SIG-M5 (cell line): ENCODE results near the gene ELMO1.

Source experiments
- DNase-seq: peaks from one replicate; lab custom pipeline; 2025; lab: John Stamatoyannopoulos, UW

ELMO1 gene

GRCh38 chr7:37097276-37097675 is 351.4 kb downstream of the ELMO1 start:
- no peak for DNase-seq

DNA sequence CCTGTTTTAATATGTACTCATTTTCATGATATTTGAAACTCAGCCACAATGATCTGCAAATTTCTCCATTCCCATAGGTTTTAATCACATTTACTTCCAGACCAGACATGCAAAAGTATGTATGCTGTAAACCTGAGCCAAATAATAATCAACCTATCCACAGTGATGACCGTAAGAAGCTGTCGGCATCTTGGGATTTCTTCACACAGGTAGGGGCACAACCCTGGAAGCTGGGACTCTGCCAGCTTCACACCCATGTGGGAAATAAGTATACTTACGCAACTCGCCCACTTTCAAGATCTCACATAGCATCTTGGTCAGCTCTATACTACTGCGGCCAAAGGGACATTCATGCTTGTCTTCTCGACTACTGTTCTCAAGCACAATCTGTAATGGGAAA is 352.3 kb downstream of the ELMO1 start:
- no peak for DNase-seq

DNA sequence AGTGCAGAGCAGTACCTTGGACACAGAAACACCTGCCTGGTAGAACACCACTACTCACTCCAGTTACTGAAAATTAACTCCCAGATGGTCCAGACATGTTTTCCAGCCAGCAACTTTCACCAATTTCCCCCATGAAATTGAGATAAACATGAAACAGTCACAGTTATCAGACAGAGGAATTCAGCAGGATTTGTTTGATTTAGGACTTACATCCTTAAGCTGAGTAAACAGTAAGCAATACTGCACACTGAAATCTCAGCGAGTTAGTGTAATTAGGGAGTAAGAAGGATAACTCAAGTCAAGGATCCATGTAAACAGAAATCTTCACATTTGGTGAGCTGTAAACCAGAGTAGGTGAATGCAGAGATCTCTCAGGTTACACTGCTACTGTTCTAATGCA is 353.5 kb downstream of the ELMO1 start:
- DNase-seq, result no peak

- no peak for DNase-seq
Measured at GRCh38 chr7:37093257-37093656, 355.4 kb downstream of the ELMO1 start.

DNA sequence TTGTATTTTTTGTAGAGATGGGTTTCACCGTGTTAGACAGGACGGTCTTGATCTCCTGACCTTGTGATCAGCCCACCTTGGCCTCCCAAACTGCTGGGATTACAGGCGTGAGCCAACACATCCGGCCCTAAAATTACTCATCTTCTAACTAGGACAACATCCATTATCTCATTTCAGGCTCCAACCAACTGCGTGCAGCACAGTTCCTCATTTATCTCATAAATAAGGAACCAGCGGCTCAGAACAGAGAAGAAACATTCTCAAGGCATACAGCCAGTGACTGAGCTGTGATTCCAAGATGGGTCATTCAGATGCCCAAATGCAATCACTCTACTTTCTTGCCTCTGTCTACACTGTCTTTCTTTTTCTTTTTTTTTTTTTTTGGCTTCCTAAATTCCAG is 356.1 kb downstream of the ELMO1 start:
- peak; percentile 53 for DNase-seq

GRCh38 chr7:37089972-37090371 is 358.7 kb downstream of the ELMO1 start:
- DNase-seq, result no peak

- no peak for DNase-seq
Measured at GRCh38 chr7:37085600-37085999, 363.1 kb downstream of the ELMO1 start.

DNA sequence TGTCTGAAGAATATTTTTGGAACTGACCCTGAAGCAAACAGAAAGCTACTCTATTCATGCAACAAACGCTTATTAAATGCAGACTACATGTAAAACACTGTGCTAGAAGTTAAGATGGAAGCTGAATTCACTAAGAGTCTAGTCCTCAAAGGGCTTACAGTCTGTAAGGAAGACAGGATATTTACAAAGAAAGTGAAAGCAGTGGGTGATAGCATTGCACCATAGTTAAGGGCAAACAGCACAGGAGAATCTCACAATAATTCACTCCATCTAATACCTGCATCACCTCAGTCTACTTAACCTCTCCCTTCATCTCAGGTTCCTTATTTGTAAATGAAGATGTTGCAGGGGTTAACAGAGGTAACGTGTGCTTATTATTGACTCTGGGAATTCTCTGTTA is 364.4 kb downstream of the ELMO1 start:
- no peak for DNase-seq

GRCh38 chr7:37083311-37084096 is 365.2 kb downstream of the ELMO1 start:
- DNase-seq, result no peak

DNA sequence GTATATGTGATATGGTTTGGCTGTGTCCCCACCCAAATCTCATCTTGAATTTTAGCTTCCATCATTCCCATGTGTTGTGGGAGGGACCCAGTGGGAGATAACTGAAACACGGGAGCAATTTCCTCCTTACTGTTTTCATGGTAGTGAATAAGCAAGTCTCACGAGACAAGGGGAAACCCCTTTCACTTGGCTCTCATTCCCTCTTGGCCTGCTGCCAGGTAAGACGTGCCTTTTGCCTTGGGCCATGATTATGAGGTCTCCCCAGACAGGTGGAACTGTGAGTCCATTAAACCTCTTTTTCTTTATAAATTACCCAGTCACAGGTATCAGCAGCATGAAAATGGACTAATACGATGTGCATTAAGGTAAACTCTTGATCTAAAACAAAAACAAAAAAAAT is 367.2 kb downstream of the ELMO1 start:
- DNase-seq, result no peak

GRCh38 chr7:37079420-37079819 is 369.2 kb downstream of the ELMO1 start:
- no peak for DNase-seq

DNA sequence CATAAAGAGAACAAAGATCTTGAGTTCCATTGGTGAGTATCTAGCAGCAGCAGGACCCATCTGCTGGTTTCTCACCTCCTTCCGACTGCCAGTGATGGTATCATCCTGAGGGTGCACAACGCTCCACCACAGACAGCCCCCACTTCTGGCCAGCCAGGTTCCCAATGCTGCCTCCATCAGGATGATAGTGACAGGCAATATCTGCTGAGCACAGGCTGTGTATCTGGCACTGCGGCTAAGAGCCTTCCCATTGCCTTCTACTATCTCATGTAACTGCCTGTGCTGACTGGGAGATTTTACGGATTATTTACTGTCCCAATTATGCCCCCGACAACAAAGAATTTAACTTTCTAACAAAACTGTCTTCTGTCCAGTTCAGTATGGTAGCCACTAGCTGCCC is 372.0 kb downstream of the ELMO1 start:
- no peak for DNase-seq

DNA sequence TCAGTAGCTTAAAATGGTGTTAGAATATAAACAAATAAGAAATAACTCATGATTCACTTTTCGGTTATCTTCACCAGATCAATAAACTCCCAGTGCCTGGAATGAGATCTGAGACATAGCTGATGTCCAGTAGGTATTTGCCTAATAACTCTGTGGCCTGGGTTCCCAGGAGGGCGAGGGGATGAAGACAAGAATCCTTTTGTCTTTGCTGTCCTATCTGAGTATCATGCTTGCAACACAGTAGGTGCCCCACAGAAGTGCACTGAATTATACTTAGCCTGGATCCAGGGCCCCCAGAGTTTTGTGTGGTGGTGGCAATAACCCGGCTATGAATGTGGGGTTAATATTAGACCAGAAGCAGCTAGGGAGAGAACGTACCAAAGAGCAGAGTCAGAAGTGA is 374.3 kb downstream of the ELMO1 start:
- no peak for DNase-seq

- no peak for DNase-seq
Measured at GRCh38 chr7:37071124-37071523, 377.5 kb downstream of the ELMO1 start.

DNA sequence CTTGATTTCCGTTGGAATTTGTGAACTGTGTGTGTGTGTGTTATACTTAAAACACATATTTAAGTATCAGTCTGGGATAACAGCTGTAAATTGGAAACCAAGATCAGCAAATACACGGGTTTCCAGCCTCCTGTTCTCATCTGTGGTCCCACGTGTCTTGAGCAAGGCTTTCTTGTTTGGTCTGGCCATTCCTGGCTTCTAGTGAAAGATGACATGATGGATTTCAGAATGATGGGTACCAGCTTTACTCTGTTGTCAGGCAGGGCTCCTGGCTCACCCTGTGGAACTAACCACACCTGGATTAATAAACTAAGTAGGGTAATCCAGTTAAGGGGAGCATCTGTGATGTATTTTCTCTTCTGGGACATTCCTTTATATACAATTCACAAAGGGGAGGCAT is 378.2 kb downstream of the ELMO1 start:
- no peak for DNase-seq

DNA sequence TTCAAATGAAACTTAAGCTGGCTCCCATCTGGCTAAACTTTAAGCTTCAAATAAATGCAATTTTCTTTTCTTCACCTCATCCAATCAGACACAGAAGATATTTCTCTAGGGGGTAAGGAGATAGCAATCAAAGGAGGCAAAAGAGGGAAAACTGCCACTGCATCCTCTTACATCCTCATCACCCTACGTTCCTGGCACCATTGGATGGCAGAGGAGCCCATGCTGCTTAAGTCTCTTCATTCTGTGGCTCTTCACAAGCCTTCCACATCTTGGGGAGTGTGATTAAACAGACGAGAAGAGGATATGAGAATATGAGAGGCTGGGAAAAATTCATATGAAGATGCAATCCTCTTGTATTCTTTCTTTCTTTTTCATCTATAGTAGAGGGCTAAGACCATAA is 378.6 kb downstream of the ELMO1 start:
- DNase-seq, result no peak

- DNase-seq, result no peak
Measured at GRCh38 chr7:37069336-37069735, 379.3 kb downstream of the ELMO1 start.

DNA sequence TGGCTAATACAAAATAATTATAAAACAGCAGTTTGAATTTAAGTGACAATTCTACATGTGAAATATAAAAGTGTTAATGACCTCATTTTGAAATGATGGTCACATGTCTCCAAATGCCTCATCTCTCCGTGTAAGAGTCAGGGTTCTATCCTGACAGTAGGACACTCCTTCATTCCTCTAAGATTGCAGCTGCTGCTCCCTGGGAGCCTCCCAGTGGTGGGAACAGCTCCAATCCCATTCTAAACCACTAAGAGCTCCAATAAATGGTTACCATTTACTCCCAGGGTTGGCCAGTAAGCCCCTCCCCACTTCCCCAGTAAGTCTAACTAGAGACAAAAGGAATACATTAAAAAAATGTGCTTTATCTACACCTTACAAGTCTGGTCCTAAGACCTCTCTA is 379.8 kb downstream of the ELMO1 start:
- no peak for DNase-seq

DNA sequence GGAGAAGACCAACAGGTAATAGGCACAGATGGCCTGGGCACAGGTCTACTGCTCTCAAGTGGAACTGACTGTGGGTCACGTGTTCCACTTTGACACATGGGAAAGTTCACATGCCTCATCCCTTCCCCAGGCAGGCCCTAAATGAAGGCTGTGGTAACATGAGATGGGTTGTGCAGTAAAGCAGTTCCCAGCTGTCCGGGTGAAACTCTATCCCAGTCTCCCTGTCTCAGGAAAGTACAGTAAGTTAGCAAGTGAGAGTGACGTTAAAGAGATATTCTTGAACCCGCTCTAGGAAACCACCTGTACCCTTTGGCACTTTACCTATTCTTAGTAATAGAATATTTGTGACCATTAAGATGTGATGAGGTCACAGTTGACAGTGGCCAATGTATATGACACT is 380.6 kb downstream of the ELMO1 start:
- no peak for DNase-seq

DNA sequence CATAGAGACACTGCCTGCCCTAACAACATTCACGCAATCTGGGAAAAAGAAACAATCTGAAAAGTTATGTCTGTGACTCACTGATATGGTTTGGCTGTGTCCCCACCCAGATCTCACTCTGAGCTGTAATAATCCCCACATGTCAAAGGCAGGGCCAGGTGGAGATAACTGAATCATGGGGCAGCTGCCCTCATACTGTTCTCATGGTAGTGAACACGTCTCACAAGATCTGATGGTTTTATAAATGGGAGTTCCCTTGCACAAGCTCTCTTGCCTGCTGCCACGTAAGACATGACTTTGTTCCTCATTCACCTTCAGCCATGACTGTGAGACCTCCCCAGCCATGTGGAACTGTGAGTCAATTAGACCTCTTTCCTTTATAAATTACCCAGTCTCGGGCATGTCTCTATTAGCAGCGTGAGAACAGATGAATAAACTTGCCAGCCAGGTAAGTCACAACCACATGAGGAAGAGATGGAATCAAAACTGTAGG is 382.8 kb downstream of the ELMO1 start:
- no peak for DNase-seq

DNA sequence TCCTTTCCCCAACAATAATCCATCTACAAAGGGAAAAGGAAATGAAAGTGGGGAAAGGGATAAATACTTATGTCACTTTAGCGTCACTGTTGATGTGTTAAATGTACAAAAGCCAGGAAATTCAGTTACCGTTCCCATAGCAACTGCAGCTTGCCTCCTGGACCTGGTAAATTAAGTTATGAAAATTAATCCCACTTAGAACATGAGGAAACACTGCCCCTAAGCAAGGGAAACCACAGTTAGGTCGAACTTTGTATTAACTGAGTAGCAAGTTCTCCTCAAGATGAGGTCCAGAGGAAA is 386.2 kb downstream of the ELMO1 start:
- no peak for DNase-seq

GRCh38 chr7:37061849-37062559 is 386.7 kb downstream of the ELMO1 start:
- DNase-seq, result no peak

DNA sequence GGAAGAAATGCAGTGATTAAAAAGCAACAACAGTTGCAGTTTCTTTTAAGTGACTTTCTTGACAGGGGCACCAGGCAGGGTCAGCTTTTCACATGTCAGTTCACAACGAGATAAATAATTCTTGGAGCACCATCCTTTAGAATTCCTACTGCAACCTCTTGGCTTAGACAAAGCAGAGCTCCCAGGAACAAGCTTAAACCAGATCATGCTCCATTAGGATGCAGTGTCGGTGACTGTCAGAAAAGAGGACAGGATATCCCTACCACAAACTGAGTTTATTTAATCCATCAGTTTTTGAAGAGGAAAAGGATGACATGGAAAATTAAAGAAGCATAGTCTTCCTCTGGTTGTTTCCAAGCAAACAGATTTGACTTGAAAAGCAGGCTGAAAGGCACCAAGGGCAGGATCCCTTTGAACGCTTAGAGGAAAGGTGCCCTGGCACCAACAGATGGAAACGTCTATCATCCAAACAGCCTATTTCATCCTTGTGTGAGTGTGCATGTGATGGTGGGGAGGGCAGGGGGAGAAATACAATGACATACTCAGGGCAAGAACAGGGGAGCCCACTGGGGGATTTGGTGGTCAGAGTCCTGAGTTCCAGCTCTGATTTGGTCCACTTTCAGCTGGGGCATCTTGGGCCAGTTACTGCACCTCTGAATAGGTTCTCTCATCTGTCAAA is 392.3 kb downstream of the ELMO1 start:
- no peak for DNase-seq
